Islet precursor cell (in vitro differentiated cells): Measurements from ENCODE around the gene DCUN1D2.

Experiments used
- DNase-seq: peaks from one replicate; pipeline ENCODE4 v3.0.0-alpha.2; 2018

DCUN1D2 gene

DNA sequence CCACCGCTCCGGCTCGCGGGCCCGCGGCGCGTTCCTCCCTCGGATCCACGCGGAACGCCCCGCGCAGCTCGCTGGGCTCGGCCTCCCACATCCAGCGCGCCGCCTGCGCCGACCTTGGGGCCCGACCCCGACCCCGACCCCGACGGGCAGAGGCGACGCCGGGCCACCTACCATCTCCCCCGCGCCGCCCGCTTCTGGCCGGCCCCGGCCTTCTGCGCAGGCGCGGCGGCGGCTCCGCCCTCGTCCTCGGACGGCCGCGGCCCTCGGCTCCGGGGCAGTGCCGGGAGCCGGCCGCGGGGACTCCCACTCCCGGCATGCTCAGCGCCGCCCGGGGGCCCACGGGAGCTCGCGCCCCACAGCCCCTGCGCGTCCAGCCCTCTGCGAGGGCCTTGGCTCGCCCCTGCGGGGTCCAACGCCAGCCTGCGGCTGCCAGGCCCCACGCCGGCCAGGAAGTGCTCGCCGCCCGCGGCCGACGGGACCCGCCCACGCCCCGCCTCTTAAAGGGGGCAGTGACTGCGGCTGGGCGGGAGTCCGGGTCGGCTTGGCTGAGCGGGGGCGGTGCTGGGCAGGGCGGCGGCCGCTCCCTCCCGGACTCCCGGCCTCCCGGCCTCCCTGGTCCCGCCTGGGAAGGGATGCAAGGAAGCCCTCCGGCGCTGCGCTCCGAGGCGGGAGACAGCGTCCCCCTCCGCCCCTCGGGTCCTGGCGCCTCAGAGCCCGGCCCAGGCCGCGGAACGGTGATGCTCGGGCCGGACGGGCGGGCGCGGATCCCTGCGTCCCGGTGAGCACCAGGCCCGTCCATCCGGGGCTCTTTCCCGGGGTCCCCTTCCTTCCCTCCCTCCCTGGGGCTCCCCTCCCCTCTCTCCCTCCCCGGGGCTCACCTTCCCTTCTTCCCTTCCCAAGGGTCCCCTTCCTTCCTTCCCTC is at the start of gene DCUN1D2:
Gene DCUN1D2, minus strand, starts transcription at position 216 of the 922 bp plus-strand sequence. Its CDS starts 42 bp downstream, at position 174.
- peak; percentile 98 for DNase-seq

DNA sequence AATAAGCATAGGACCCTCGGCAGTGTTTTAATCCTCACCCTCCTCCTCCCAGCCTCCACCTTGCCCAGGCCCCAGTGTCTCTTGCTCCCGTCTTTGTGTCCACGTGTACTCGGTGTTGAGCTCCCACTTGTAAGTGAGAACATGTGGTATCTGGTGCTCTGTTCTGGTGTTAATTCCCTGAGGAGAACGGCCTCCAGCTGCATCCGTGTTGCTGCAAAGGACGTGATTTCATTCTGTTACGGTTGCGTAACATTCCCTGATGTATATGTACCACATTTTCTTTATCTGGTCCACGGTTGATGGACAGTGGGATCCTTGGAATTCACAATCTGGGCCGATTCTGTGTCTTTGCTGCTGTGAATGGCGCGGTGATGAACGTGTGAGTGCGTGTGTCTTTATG is 49.3 kb upstream of the DCUN1D2 start:
- DNase-seq = peak; percentile 35

DNA sequence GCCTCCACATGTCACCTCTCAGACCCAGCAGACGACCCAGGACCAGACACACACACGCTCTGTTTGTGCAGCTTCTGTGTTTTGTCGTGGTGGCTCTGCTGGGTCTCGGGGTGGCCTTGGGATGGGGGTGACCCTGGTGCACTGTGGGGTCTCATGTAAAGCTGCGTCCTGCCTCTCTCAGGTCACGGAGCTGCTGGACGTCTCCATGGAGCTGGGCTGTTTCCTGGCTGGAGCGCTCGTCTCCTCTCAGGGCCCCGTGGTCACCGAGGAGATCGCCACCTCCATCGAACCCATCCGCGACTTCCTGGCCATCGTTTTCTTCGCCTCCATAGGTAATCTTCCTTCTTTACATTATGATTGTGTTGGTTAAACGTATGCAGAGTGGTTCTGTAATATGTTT is 48.7 kb upstream of the DCUN1D2 start:
- DNase-seq = peak; percentile 27

DNA sequence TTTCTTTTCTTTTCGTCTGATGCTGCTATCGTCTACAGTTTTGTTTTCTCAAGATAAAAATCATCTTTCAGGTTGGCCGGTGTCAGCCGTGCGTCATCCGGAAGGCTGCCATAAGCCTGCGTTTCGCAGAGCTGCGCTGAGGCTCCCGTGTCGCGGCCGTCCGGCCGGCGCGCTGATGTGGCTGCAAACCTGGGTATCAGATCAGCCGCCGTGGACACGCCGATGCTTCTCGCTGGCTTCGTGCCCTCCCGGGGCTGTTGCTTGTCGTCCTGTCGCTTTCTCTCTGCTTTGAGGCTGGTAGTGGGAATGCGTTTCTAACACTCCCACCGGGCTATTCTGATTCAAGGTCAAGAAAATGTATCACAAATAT is 48.2 kb upstream of the DCUN1D2 start:
- peak; percentile 22 for DNase-seq

DNA sequence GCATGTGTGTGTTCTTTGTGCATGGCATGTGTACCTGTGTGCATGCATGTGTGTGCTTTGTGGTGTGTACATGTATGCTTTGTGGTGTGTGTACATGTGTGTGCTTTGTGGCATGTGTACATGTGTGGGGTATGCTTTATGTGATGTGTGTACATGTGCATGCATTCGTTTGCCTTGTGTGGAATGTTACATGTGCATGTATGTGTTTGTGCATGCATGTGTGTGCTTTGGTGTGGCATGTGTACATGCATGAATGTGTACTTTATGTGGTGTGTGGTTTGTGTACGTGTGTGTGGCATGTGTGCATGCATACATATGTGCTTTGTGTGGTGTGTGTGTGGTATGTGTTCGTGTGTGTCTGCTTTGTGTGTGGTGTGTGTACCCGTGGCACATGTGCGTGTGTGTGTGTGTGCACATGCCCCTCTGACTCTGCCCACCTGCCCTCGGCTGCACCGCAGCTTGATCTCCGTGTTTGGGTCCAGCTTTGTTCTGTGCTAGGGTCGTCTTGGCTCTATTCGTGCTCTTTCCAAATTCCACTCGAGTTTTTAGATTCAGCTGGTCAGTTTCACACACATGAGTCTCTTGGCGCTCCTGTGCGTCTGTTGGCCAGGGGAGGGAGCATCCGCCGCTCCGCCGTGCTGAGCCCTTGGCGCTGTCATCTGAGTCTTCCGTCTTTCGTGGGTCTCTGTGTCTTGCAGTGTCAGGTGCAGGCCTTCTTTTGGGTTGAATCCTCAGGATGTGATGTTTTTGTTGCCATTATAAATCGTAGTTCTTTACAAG is 47.6 kb upstream of the DCUN1D2 start:
- DNase-seq = peak; percentile 38

DNA sequence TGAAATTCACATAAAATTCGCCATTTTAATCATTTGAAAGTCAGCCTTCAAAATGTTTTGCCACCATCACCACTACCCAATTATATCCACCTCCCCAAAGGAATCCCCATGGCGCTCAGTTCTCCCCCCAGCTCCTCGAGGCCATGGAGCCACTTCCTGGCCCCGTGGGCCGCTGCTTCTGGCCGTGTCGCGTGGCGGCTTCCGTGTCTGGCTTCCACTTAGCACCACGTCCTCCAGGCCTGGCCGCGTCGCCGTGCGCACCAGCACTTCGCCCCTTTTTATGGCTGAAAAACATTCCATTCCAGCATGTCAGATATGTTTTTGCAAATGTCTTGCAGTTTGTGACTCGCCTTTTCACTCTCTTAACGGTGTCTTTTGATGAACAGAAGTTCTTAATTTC is 46.7 kb upstream of the DCUN1D2 start:
- DNase-seq = peak; percentile 35

DNA sequence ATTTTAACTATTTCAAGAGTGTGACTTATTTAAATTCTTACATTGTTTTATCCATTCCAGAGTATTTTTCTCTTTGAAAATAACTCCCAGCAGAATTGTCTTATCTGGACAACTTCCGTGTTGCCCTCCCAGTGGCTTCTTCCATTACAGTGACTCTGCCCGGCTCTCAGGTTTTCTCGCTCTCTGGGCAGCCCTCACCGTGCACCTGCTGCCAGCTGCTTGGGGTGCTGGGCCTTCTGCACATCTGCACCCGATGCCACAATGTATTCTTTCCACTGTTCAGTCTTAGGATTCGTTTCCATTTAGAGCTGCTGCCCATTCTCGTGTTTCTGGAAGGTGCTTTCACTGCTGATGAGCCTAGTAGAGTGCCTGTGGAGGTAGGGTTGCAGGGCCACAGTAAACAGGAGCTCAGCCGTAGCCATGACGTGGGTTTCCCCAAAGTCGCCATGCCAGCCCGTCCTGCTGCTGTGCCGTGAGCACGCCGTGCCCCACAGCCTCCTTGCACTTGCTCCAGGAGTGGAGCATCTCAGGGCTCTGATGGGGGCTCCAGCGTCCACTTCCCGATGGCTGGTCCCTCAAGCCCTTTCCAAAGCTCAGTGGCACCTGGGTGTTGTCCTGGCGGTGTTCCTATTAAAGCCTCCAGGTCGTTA is 46.1 kb upstream of the DCUN1D2 start:
- DNase-seq = peak; percentile 32

DNA sequence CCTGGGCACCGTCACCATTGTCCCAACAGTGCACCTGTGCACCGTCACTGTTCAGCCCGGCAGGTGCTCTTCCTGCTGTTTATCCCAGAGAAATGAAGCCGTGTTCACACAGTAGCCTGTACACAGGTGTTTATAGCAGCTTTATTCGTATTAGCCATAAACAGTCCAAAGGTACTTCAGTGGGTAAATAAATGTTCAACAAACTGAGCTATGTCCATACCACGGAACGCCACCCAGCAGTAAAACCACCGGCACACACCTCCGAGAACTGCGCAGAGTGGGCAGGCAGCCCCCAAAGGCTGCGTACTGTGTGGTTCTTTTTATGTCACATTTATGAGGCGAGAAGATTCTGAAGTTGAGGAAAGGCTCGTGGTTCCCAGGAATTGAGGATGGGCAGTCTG is 44.9 kb upstream of the DCUN1D2 start:
- peak; percentile 32 for DNase-seq

DNA sequence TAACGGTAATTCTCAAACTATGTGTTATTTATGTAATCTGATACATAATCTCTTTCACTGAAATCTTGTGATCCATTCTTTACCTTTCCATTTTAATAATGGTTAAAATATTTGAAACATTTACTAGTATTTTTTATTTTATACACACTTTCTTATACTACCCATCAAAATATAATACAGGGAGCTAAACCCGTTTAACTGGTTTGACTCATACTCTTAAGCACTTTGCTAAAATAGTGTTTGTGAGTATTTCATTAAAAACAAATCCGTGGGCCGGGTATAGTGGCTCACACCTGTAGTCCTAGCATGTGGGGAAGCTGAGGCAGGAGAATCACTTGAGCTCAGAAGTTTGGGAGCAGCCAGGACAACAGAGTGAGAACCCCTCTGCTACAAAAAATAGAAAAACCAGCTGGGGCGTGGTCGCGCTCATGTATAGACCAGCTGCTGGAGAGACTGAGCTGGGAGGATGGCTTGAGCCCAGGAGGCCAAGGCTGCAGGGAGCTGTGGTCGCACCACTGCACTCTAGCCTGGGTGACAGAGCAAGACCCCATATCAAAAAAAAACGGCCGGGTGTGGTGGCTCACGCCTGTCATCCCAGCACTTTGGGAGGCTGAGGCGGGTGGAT is 43.8 kb upstream of the DCUN1D2 start:
- DNase-seq = peak; percentile 23

DNA sequence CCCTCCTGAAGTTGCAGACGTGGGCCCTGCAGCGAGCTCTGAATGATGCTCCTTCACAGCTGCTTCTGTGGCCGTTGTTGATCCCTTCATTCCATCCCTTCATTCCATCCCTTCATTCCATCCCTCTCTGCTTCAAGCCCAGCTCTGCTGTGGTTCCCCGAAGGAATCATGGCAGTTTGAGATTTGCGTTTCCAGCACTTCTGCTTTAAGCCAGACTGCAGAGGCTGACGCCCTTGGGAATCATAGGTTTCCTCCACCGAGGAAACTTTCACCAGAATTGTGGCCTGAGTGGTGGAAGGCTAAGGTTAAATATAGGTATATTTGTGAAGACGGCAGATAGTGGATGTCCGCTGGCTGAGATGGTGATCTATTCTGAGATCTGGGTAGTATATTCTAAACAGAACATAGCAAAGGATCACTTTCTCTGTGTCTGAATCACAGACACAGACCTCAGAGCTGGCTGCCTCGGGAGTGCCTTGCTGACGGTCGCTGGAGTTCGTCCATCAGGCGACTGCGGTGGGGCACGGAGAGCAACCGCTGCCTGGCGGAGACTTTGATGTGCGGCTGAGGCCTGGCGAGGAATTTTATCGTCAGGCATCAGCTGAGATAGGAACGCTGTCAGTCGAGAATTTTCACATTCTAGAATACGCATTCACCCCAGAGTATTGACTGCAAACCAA is 42.8 kb upstream of the DCUN1D2 start:
- peak; percentile 73 for DNase-seq

DNA sequence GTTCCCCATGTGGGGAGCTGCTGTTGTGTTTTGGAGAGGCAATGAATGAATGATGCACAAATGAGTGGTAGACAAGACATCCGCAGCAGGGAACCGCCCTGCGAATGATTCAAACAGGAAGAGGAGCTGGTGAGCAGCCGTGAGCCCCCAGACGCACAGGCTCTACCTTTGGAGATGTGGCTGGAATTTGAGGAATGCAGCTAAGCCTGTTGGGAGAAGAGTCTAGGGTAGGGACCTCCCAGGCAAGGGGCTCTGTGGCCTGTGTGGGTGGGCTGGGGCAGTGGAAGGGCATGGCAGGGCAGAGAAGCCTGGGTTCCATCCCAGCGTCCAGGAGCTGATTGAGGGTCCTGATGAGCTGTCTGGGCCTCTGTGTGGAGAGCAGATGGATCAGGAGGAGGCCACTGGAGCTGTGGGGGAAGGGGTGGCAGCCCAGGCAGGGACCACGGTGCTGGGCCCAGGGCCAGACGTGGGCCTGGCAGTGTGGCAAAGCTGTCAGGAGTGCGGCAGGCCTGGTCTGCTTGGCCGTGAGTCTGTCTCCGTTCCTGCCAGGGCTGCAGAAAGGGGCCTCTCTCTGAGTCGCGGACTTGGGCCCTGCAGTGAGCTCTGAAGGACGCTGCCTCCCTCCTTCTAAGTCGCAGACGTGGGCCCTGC is 41.8 kb upstream of the DCUN1D2 start:
- DNase-seq = peak; percentile 54

DNA sequence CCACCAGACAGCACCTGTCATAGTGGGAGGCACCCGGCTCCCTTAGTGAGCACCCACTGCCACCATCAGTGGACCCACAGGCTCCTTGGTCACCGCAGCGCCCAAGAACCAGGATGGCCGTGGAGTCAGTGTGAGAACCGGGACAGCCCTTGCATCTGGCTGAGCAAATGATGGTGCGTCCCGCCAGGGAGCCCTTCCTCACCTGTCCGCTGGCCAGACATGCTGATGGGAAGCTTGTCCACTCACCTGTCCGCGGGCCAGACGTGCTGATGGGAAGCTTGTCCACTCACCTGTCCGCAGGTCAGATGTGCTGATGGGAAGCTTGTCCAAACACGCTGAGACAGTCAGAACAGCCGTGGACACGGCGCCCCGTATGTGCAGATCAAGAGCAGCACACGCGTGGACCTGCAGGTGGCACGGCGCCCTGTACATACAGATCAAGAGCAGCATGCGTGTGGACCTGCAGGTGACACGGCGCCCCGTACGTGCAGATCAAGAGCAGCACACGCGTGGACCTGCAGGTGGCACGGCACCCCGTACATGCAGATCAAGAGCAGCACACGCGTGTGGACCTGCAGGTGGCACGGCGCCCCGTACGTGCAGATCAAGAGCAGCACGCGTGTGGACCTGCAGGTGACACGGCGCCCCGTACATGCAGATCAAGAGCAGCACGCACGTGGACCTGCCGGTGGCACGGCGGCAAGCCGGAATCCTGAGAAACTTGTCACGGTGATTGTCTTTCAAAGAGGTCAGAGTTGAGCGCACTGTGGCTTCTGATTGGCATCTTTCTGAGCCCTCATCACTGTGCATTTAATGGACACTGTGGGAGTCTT is 40.7 kb upstream of the DCUN1D2 start:
- peak; percentile 43 for DNase-seq

DNA sequence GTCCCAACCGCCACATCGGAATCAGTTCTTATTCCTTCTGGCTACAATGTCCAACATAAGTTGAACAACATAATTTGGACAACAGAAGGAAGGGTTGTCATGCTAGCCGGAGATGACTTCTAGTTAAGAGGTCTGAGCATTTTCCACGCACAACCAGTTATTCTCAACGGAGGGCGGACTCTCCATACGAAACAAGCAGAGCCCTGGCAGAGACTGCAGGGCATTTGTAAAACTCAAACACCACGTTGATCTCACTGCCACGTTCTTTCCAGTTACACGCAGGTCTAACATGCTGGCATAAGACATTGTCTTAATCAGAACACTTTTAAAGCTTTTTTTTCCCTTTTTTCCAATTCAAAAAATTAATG is 38.3 kb upstream of the DCUN1D2 start:
- DNase-seq = no peak

DNA sequence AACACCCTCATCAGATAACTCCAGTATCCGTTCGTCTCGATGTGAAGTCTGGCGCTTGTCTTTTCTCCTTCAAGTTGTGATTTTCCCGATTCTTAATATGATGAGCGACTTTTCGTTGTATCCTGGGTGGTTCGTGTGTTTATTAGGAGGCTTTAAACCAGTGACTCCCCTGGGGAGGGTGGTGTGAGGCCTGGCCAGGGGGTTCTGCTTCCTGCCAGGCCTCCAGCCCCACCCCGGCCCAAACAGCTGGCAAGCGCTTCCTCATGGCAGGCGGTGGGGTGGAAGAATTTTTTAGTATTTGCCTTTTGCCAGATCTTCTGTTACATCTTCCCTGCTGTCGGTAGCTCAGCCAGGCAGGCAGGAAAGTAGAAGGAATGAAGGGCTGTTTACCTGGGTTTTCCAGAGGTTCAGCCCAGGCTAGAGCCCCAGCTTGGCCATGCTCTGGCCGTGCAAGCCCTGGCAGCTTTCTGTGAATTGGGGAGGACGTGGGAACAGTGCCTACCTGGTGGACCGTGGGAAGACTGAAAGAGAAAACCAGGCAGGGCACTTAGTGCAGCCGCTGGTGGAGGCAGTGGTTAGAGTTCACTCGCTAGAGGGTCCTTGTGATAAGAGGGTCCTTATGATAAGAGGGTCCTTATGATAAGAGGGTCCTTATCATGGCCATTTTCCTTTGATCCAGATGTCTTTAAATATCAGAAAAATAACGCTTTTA is 37.7 kb upstream of the DCUN1D2 start:
- DNase-seq = peak; percentile 28

DNA sequence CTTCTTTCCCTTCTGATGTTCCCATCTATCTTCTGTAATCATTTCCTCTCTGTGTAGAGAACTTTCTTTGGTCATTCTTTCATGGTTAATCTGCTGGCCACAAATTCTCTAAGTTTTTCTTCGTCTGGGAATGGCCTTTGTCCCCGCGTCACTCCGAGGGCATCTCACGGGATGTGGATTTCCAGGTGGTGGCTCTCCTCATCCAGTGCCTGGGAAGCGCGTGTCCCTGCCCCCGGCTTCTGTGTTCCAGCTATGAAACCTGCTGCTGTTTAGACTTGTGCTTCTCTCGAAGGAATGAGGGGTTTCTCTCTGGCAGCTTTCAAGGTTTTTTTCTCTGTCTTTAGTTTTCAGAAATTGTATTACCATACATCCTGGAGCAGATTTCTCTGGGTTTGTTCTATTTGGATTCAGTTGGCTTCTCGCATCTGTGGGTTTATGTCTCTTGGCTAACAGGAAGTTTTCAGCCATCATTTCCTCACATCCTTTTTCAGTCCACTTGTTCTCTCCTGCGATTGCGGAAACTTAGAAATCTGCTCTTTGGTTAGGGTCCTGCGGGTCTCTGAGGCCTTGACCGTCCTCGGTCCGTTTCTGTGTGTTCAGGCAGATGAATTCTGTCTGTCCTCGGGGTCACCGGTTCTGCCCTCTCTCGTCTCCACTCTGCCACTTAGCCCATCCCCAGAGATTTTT is 36.9 kb upstream of the DCUN1D2 start:
- DNase-seq = peak; percentile 25

DNA sequence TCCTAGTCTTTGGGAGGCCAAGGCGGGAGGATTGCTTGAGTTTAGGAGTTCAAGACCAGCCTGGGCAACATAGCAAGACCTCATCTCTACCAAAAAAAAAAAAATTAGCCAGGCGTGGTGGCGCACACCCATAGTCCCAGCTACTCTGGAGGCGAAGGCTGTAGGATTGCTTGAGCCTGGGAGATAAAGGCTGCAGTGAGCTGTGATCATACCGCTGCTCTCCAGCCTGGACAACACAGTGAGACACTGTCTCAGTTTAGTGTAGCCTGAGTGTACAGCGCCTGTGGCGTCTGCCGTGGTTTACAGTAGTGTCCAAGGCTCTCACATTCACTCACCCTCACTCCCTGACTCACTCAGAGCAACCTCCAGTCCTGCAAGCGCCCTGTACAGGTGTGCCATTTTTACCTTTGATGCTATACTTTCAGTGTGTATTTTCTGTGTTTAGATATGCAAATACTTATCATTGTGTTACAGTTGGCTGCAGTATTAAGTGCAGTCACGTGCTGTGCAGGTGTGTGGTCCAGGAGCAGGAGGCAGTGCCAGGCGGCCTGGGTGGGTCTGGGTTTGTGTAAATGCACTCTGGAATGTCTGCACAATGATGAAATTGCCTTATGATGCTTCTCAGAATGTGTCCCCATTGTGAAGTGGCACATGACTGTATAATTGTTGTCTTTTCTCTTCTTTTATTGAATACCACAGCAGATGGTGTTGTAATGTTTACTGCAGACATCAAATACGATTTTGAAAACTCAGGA is 36.1 kb upstream of the DCUN1D2 start:
- DNase-seq = peak; percentile 44

DNA sequence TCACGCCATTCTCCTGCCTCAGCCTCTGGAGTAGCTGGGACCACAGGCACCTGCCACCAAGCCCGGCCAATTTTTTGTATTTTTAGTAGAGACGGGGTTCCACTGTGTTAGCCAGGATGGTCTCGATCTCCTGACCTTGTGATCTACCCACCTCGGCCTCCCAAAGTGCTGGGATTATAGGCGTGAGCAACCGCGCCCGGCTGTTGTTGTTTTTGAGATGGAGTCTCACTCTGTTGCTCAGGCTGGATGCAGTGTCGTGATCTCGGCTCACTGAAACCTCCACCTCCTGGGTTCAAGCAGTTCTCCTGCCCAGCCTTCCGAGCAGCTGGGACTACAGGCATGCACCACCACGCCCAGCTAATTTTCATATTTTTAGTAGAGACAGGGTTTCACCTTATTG is 31.9 kb upstream of the DCUN1D2 start:
- peak; percentile 21 for DNase-seq

DNA sequence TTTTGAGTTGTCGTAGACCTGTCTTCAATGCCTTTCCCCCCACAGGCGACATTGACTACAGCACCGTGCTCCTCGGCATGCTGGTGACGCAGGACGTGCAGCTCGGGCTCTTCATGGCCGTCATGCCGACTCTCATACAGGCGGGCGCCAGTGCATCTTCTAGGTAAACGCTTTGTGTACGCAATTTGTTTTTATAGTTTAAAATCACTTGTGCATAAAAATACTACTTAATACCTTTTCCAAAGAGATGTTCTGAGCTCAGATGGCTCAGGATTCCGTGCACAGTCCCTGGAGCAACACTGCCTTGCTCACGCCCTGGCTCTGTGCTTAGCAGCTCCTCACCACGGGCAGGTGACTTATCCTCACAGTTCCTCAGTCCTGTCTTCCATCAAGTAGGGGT is 30.1 kb upstream of the DCUN1D2 start:
- DNase-seq = no peak

DNA sequence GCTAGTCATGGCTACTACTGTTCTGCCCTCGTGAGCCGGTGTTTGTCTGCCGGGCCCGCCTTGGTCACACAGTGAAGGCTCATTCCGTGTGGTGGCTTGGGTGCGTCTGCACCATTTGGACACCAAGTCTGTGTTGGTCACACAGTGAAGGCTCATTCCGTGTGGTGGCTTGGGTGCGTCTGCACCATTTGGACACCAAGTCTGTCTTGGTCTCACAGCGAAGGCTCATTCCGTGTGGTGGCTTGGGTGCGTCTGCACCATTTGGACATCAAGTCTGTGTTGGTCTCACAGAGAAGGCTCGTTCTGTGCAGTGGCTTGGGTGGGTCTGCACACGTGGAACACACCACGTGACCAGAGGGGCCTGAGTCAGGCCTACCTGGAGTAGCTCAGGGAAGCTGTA is 29.0 kb upstream of the DCUN1D2 start:
- DNase-seq = no peak
